ENCODE results near the gene RNF40. TPM values are rescaled to one million over a fixed set of nuclear protein-coding genes. Genes with fewer than 3 reads are reported as not detected.

The RNF40 gene
- total RNA-seq, 2 experiments from 2014 or later = 95.2 to 107 TPM

GRCh38 chr16:30764816-30765465, 2.8 kb downstream of the RNF40 start:
- DNase-seq = no peak
- Mint-ChIP-seq H3K4me1 (peaks cover 21% of the 10 kb centered on the region), H3K27ac (no peak overlapping the region), H3K36me3 (peaks cover 21% of the 10 kb centered on the region), H3K9me3 (no peaks in the 10 kb centered on the region), H3K27me3 (no peaks in the 10 kb centered on the region), H3K4me3 (no peak overlapping the region)

GRCh38 chr16:30766206-30766932, 4.2 kb downstream of the RNF40 start:
- H3K4me1 Mint-ChIP-seq = peaks cover 13% of the 10 kb centered on the region
- H3K4me3 Mint-ChIP-seq = no peak overlapping the region
- peaks cover 20% of the 10 kb centered on the region for H3K36me3 Mint-ChIP-seq
- H3K27me3 Mint-ChIP-seq = no peaks in the 10 kb centered on the region
- no peak overlapping the region for H3K27ac Mint-ChIP-seq
- no peaks in the 10 kb centered on the region for H3K9me3 Mint-ChIP-seq
- no peak for DNase-seq

DNA sequence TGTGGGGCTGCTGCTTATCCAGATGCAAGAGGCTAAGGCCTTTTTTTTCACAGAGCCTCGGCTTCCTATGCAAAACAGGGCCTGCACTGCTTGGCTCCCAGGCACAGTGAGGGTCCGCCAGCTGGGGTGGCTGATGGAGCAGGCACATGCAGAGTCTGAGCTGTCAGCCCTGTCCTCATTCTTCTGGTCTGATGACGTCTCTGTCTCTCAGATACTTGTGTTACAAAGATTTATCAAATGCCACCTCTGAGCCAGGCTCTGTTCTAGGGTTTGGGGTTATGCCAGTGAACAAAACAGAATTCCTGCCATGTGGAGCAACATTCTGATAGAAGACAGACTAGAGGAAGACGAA, 4.8 kb downstream of the RNF40 start:
- no peak for DNase-seq
- Mint-ChIP-seq H3K4me1 (peaks cover 13% of the 10 kb centered on the region), H3K36me3 (peaks cover 20% of the 10 kb centered on the region), H3K9me3 (no peaks in the 10 kb centered on the region), H3K4me3 (no peak overlapping the region), H3K27me3 (no peaks in the 10 kb centered on the region), H3K27ac (no peak overlapping the region)

DNA sequence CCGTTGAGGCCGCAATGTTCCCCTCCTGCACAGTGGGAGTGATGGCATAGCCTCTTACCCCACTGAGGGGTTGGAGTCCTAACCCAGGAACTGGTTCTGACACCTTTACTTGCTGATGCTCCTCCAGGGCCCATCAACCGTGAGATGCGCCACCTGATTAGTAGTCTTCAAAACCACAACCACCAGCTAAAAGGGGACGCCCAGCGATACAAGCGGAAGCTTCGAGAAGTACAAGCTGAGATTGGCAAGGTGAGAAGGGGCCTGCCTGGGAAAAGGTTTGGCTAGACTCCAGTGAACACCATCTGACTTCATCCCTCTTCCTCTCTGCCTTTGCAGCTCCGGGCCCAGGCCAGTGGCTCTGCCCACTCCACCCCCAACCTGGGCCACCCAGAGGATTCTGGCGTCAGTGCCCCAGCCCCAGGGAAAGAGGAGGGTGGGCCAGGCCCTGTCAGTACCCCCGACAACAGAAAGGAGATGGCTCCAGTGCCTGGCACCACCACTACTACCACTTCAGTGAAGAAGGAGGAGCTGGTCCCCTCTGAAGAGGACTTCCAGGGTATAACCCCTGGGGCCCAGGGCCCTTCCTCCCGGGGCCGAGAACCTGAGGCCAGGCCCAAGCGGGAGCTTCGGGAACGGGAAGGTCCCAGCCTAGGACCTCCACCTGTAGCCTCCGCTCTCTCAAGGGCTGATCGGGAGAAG, 5.8 kb downstream of the RNF40 start:
- no peaks in the 10 kb centered on the region for H3K9me3 Mint-ChIP-seq
- no peak for DNase-seq
- no peaks in the 10 kb centered on the region for H3K27me3 Mint-ChIP-seq
- H3K4me1 Mint-ChIP-seq = peaks cover 9% of the 10 kb centered on the region
- H3K4me3 Mint-ChIP-seq = no peak overlapping the region
- H3K36me3 Mint-ChIP-seq = peaks cover 24% of the 10 kb centered on the region
- no peak overlapping the region for H3K27ac Mint-ChIP-seq

DNA sequence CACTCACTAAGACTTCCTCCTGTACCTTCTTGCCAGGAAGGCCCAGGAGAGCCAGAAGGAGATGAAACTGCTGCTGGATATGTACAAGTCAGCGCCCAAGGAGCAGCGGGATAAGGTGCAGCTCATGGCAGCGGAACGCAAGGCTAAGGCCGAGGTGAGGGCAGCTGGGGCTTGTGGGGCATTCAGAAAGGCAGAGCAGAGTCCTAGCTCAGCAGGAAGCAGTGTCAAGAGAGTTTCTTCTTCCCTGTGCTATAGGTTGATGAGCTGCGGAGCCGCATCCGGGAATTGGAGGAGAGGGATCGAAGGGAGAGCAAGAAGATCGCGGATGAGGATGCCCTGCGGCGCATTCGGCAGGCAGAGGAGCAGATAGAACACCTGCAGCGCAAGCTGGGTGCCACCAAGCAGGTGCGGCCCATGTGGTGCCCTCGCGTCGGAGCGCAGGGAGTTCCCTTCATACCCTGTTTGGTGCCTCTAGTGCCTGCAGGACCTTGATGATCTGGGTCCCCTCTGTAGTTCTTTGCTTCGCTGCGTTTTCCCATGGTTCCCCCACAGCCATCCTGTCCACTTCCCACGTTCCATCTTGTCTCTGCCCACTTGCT, 6.6 kb downstream of the RNF40 start:
- Mint-ChIP-seq H3K27me3 (no peaks in the 10 kb centered on the region), H3K4me1 (peaks cover 2% of the 10 kb centered on the region), H3K4me3 (no peak overlapping the region), H3K9me3 (no peaks in the 10 kb centered on the region), H3K27ac (no peak overlapping the region), H3K36me3 (peaks cover 27% of the 10 kb centered on the region)
- DNase-seq = no peak

- H3K4me1 Mint-ChIP-seq = no peaks in the 10 kb centered on the region
- no peaks in the 10 kb centered on the region for H3K9me3 Mint-ChIP-seq
- peaks cover 30% of the 10 kb centered on the region for H3K36me3 Mint-ChIP-seq
- H3K27ac Mint-ChIP-seq = no peak overlapping the region
- DNase-seq = no peak
- H3K4me3 Mint-ChIP-seq = no peak overlapping the region
- H3K27me3 Mint-ChIP-seq = no peaks in the 10 kb centered on the region
Measured at GRCh38 chr16:30769379-30770089, 7.4 kb downstream of the RNF40 start.

DNA sequence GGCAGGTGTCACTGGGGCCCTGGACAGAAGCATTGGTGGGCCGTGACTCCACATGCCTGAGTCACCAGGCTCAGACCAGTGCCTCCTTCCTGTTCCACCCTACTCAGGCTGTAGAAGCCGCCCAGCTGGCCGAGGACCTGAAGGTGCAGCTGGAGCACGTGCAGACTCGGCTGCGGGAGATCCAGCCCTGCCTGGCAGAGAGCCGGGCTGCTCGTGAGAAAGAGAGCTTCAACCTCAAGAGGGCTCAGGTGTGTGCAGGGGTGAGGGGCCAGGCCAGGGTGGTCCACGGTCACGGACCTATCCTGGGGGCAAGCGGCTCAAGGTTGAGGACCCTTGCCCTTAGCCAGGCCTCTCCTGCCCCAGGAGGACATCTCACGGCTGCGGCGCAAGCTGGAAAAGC, 9.6 kb downstream of the RNF40 start:
- no peaks in the 10 kb centered on the region for H3K9me3 Mint-ChIP-seq
- H3K4me1 Mint-ChIP-seq = peaks cover 8% of the 10 kb centered on the region
- H3K27ac Mint-ChIP-seq = peak overlapping the region; percentile 51
- H3K36me3 Mint-ChIP-seq = peaks cover 27% of the 10 kb centered on the region
- no peaks in the 10 kb centered on the region for H3K27me3 Mint-ChIP-seq
- no peak overlapping the region for H3K4me3 Mint-ChIP-seq
- no peak for DNase-seq

- H3K36me3 Mint-ChIP-seq = peaks cover 30% of the 10 kb centered on the region
- no peaks in the 10 kb centered on the region for H3K27me3 Mint-ChIP-seq
- H3K9me3 Mint-ChIP-seq = no peaks in the 10 kb centered on the region
- DNase-seq = no peak
- H3K4me1 Mint-ChIP-seq = peaks cover 16% of the 10 kb centered on the region
- H3K4me3 Mint-ChIP-seq = no peak overlapping the region
- no peak overlapping the region for H3K27ac Mint-ChIP-seq
Measured at GRCh38 chr16:30773826-30774225, 11.7 kb downstream of the RNF40 start.

DNA sequence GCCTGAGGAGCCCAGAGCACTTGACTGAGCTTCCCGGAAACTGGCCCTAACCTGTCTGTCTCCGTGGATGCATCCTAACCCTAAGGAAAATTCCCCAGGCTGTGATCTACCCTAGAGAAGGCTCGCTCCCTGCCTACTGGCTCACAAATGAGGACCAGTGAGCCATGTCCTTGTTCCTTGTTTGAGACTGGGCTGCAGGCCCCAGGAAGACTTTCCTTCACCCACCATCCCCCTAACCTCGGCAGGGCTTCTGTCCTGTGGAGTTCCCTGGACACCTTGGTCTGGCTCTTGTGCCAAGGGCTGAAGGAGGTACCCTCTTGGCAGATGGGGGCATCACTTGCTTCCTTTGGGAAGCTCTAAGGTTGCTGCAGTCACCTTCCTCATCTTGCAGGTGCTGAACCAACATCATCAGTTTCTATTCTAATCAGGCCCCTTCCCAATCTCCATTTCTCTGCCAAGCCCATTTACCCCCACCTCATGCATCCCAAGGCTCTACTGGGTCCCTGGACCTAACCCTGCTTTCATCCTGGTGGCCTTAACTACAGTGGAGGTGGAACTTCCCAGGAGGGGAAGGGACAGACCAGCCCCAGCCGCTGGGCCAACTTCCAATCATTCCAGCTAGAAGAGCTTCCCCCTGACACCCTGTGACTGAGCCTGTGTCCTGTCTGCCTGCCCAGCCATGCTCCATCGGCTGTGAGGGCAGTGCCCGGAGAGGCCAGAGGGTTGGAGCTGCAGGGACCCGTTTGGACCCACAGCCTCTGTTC, 12.4 kb downstream of the RNF40 start:
- Mint-ChIP-seq H3K27ac (peak overlapping the region; percentile 98), H3K27me3 (no peaks in the 10 kb centered on the region), H3K9me3 (no peaks in the 10 kb centered on the region), H3K4me3 (peak overlapping the region; percentile 94), H3K4me1 (peaks cover 16% of the 10 kb centered on the region), H3K36me3 (peaks cover 27% of the 10 kb centered on the region)
- DNase-seq = no peak

DNA sequence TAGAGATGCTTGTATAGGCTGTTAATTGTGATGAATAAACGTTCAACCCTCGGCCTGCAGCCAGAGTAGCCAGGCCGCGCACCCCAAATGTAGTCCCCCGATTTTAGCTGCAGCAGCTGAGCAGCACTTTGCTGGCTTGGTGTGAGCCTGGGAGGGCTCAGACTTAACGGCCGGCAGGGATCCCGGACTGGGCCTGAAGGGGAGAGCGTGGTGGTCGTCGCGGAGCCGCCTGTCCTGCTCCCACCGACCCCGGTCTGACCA, 12.9 kb downstream of the RNF40 start:
- Mint-ChIP-seq H3K9me3 (no peaks in the 10 kb centered on the region), H3K4me1 (peaks cover 16% of the 10 kb centered on the region), H3K27me3 (no peaks in the 10 kb centered on the region), H3K4me3 (peak overlapping the region; percentile 94), H3K27ac (peak overlapping the region; percentile 98), H3K36me3 (peaks cover 27% of the 10 kb centered on the region)
- DNase-seq = no peak

GRCh38 chr16:30775392-30776188, 13.5 kb downstream of the RNF40 start:
- Mint-ChIP-seq H3K36me3 (peaks cover 27% of the 10 kb centered on the region), H3K4me3 (peak overlapping the region; percentile 94), H3K9me3 (no peaks in the 10 kb centered on the region), H3K4me1 (peaks cover 16% of the 10 kb centered on the region), H3K27ac (peak overlapping the region; percentile 98), H3K27me3 (no peaks in the 10 kb centered on the region)
- peak; percentile 73 for DNase-seq

DNA sequence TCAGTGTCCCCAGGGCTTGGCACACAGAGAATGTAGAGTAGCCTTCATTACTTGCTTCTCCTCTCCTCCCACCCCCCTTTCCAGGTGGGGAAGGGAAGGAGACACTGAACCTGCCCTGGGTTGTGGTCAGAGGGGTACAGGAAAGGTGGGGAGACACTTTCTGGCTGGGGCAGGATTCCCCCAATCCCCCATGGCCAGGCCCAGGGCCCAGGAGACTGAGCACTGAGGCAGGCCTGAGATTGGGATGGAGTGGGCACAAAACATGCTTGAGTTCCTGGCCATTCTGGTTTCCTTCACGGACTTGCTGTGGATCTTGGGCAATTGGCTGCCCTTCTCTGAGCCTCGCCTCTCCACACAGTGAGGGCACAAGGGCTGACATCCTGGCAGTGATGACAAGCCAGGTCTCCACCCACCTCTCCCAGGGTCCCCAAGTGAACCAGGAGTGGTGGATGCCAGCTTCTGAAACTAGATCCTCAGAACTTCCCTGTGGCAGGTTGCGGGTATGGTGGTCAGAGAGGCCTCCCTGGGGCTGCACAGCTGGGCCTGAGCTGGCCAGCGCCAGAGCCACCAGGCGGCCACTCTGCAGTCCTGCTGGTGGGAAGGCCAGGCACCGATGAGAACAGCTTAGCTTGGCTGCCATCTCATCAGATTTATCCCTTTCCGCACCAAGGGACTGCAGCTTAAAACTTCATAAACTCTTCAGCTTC, 15.6 kb downstream of the RNF40 start:
- Mint-ChIP-seq H3K27ac (peak overlapping the region; percentile 70), H3K36me3 (peaks cover 22% of the 10 kb centered on the region), H3K4me3 (peak overlapping the region; percentile 94), H3K9me3 (no peaks in the 10 kb centered on the region), H3K4me1 (peaks cover 16% of the 10 kb centered on the region), H3K27me3 (no peaks in the 10 kb centered on the region)
- no peak for DNase-seq

GRCh38 chr16:30778549-30779244, 16.6 kb downstream of the RNF40 start:
- Mint-ChIP-seq H3K36me3 (peaks cover 23% of the 10 kb centered on the region), H3K27ac (no peak overlapping the region), H3K9me3 (no peaks in the 10 kb centered on the region), H3K27me3 (no peaks in the 10 kb centered on the region), H3K4me3 (no peak overlapping the region), H3K4me1 (peaks cover 16% of the 10 kb centered on the region)
- no peak for DNase-seq
